Mesothelial cell of epicardium (in vitro differentiated cells): ENCODE results near the gene SPTBN1. TPM values are rescaled to one million over a fixed set of nuclear protein-coding genes. Genes with fewer than 3 reads are reported as not detected.

Experiments used
- DNase-seq, 2 experiments: peaks; one replicate each; pipeline ENCODE4 v3.0.0; 2021; ENCODE audit warnings: low spot score in 2 of 2; ENCODE audit not compliant: unreplicated experiment in 2 of 2
- H3K27ac Mint-ChIP-seq: 2 replicates; pipeline ENCODE4 v1.8.0; 2021; ENCODE audit warnings: mixed read lengths
- H3K27me3 Mint-ChIP-seq: 2 replicates; pipeline ENCODE4 v1.8.0; 2021; ENCODE audit warnings: low read depth, mixed read lengths
- H3K36me3 Mint-ChIP-seq: 2 replicates; pipeline ENCODE4 v1.8.0; 2021; ENCODE audit warnings: mixed read lengths
- H3K4me1 Mint-ChIP-seq: 2 replicates; pipeline ENCODE4 v1.8.0; 2021; ENCODE audit warnings: mixed read lengths
- H3K4me3 Mint-ChIP-seq: 2 replicates; pipeline ENCODE4 v1.8.0; 2021; ENCODE audit warnings: mild to moderate bottlenecking, moderate library complexity, mixed read lengths
- H3K9me3 Mint-ChIP-seq: 2 replicates; pipeline ENCODE4 v1.8.0; 2021; ENCODE audit warnings: mixed read lengths
- total RNA-seq: library from RNA; stranded (reverse); gene quantifications from 3 replicates; pipeline ENCODE4 v1.2.1, GENCODE V29; 2021
- TF ChIP-seq, protein P1 (sequence below): fragments of 200-600 bp; sonication (generic); IDR thresholded peaks from one replicate; pipeline ENCODE4 v1.5.0; 2021; ENCODE audit warnings: antibody characterized with exemption; ENCODE audit not compliant: unreplicated experiment

The SPTBN1 gene
- total RNA-seq, 1 donor from 2014 or later = 281 TPM

- DNase-seq = no peak
- Mint-ChIP-seq H3K9me3 (peaks cover 24% of the 10 kb centered on the region), H3K4me3 (no peak overlapping the region), H3K27ac (no peak overlapping the region), H3K27me3 (no peaks in the 10 kb centered on the region), H3K4me1 (peaks cover 2% of the 10 kb centered on the region), H3K36me3 (no peaks in the 10 kb centered on the region)
- TF ChIP-seq, protein P1, sequence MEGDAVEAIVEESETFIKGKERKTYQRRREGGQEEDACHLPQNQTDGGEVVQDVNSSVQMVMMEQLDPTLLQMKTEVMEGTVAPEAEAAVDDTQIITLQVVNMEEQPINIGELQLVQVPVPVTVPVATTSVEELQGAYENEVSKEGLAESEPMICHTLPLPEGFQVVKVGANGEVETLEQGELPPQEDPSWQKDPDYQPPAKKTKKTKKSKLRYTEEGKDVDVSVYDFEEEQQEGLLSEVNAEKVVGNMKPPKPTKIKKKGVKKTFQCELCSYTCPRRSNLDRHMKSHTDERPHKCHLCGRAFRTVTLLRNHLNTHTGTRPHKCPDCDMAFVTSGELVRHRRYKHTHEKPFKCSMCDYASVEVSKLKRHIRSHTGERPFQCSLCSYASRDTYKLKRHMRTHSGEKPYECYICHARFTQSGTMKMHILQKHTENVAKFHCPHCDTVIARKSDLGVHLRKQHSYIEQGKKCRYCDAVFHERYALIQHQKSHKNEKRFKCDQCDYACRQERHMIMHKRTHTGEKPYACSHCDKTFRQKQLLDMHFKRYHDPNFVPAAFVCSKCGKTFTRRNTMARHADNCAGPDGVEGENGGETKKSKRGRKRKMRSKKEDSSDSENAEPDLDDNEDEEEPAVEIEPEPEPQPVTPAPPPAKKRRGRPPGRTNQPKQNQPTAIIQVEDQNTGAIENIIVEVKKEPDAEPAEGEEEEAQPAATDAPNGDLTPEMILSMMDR = peak; percentile 47
These were observed 248.8 kb downstream of the SPTBN1 start for GRCh38 chr2:54704688-54705605.

DNA sequence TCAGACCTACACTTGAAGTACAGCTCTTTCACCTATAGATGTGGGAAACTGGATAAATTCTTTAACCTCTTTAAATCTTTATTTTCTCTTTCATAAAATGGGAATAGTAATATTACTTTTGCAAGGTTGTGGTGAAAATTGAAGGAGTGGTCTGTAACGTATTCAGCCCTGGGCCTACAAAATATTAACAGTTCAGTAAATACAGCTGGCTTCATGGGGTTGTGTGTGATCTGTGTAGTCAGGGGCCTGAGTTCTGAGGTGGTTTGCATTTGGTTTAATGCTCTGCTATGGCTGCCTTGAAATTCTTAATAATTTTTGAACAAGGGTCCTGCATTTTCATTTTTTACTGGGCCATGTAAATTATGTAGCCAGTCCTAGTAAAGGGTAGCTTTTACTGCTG lies 250.5 kb downstream of the SPTBN1 start:
- DNase-seq = no peak
- TF ChIP-seq, protein P1 = no peak
- peaks cover 2% of the 10 kb centered on the region for H3K4me1 Mint-ChIP-seq
- peaks cover 2% of the 10 kb centered on the region for H3K27me3 Mint-ChIP-seq
- no peak overlapping the region for H3K4me3 Mint-ChIP-seq
- no peak overlapping the region for H3K27ac Mint-ChIP-seq
- no peaks in the 10 kb centered on the region for H3K36me3 Mint-ChIP-seq
- peaks cover 16% of the 10 kb centered on the region for H3K9me3 Mint-ChIP-seq

DNA sequence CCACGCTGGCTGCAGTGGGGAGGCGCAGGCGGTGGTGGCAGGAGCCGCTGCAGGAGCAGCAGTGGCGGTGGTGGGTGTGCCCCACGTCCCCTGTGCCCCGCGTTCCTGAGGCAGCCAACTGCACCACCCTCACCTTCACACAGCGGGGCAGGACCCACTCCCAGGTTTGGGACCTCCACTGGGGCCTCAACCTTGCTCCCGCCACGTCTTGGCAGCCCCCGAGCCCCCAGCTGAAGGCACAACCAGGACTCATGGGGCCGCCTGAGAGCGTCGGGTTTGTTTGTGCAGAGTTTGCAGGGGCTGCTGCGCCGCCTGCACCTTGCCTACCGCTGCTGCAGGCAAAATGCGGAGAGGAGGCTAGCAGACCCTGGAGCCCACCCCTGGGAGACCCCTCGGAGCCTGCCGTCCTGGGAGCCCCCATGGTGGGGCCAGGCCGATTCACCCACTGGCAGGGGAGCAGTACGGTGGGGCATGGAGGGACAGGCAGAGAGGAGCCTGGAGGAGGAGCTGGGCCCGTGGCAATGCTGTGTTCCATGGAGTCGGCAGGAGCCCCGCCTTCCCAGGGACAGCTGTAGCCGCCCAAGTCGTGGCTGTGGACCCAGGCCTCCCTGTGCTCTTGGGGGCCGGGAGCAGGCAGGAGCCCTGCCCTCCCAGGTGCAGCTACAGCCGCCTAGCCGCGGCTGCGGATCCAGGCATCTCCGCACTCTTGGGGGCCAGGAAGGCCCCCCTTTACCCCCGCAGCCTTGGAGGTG lies 252.6 kb downstream of the SPTBN1 start:
- TF ChIP-seq, protein P1 = no peak
- no peak for DNase-seq
- Mint-ChIP-seq H3K36me3 (no peaks in the 10 kb centered on the region), H3K9me3 (no peaks in the 10 kb centered on the region), H3K27me3 (peaks cover 2% of the 10 kb centered on the region), H3K4me1 (peaks cover 2% of the 10 kb centered on the region), H3K4me3 (no peak overlapping the region), H3K27ac (no peak overlapping the region)

DNA sequence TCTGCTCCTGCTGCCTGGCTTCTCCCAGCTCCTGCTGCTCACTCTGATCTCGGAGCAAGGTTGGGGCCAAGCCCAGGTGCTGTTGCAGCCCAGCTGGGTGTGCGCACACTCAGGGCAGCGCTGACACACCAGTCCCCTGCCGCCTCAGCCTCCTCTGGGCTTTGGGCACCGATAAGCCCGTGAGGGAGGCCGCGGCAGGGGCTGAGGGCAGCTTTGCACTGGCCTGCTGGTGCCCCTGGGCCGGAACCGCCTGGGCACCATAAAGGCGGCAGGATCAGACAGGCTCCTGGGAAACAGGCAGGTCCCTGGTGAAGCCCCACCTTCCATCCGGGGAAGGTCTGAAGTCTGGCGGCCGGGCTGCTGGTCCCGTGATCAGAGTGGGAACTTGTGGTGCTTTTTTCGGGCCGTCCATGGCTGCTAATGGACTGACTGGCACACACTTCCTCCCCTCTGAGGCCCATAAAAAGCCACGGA lies 253.2 kb downstream of the SPTBN1 start:
- no peak for DNase-seq
- Mint-ChIP-seq H3K9me3 (no peaks in the 10 kb centered on the region), H3K4me3 (no peak overlapping the region), H3K27ac (no peak overlapping the region), H3K4me1 (peaks cover 2% of the 10 kb centered on the region), H3K36me3 (no peaks in the 10 kb centered on the region), H3K27me3 (peaks cover 2% of the 10 kb centered on the region)
- TF ChIP-seq, protein P1 = no peak

GRCh38 chr2:54710216-54710615 lies 254.1 kb downstream of the SPTBN1 start:
- H3K27ac Mint-ChIP-seq = no peak overlapping the region
- no peaks in the 10 kb centered on the region for H3K4me1 Mint-ChIP-seq
- TF ChIP-seq, protein P1 = no peak
- no peaks in the 10 kb centered on the region for H3K36me3 Mint-ChIP-seq
- H3K9me3 Mint-ChIP-seq = no peaks in the 10 kb centered on the region
- H3K27me3 Mint-ChIP-seq = peaks cover 2% of the 10 kb centered on the region
- H3K4me3 Mint-ChIP-seq = no peak overlapping the region
- DNase-seq = no peak
